HL-60 (cell line): ENCODE measurements around the gene CIDEC.
A peak's percentile ranks its signal among the peaks of the same experiment; 100 is the strongest.

Source experiments
- CTCF ChIP-seq: IDR thresholded peaks from one replicate; pipeline ENCODE4 v1.5.1; 2011; ENCODE audit warnings: low read length, control low read depth, inconsistent platforms; ENCODE audit not compliant: insufficient read depth
- POLR2AphosphoS5 ChIP-seq: IDR thresholded peaks from 2 replicates; pipeline ENCODE4 v1.6.1; 2012; ENCODE audit warnings: low read depth
- REST ChIP-seq: IDR thresholded peaks from 2 replicates; pipeline ENCODE4 v1.6.1; 2012; ENCODE audit warnings: low read depth; ENCODE audit not compliant: insufficient replicate concordance
- SPI1 ChIP-seq: IDR thresholded peaks from 2 replicates; pipeline ENCODE4 v1.6.1; 2012; ENCODE audit warnings: low read depth, mild to moderate bottlenecking, borderline replicate concordance

DNA sequence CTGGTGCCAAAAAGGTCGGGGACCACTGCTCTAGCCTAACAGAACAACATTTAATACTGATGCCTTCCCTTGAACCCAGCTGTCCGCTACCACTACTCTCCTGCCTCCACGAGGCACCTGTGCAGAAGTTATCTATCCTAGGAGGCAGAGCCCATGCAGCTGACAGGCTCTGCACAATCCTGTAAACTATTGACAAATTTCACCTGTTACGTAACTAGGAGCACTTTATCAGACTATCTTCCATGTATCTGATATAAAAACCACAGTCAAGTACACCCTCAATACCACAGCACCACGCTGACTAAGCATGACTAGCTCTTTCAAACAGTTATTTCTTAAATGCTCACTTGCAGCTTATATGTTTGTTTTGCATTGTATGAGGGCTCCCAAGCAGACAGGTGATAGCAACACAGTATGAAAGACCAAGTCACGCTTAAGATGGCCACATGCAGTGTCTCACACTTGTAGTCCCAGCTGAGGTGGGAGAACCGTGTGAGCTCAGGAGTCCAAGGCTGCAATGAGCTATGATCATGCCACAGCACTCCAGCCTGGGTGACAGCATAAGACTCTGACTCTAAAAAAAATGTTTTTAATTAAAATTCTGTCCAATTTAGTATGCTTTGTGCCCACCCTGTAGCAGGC is 32.4 kb upstream of the CIDEC start:
- TF ChIP-seq CTCF (no peak), POLR2AphosphoS5 (peak; percentile 65; the same call in 1 of the 2 replicates), REST (no peak), SPI1 (no peak)
